ENCODE results near the gene XPC.

Gene XPC

DNA sequence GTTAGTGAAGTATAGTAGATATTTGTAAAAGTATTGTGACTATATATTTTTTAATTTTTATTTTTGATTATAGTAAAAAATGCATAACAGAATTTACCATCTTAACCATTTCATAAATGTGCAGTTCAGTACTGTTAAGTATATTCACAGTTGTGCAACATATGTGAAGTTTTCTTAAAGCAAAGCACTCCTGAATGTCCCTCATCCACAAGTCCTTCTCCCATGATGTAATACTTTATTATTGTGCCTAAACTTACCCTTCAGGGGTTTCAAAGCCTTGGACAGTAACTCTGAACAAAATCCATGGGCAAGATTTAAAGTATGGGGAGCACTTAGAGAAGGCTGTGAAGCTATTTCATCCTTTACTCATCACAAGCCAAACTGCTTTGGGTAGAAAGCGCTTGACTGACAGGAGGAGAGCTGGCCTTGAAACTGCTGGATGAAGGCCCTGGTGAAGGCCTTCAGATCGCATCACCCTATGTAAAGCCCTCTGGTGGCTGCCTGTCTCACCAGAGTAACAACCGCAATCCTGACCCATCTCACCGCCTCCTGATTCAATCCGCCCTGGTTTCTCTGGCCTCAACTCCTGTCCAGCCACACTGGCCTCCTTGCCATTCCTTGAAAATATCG lies 28.3 kb upstream of the XPC start:
- no peak for DNase-seq

DNA sequence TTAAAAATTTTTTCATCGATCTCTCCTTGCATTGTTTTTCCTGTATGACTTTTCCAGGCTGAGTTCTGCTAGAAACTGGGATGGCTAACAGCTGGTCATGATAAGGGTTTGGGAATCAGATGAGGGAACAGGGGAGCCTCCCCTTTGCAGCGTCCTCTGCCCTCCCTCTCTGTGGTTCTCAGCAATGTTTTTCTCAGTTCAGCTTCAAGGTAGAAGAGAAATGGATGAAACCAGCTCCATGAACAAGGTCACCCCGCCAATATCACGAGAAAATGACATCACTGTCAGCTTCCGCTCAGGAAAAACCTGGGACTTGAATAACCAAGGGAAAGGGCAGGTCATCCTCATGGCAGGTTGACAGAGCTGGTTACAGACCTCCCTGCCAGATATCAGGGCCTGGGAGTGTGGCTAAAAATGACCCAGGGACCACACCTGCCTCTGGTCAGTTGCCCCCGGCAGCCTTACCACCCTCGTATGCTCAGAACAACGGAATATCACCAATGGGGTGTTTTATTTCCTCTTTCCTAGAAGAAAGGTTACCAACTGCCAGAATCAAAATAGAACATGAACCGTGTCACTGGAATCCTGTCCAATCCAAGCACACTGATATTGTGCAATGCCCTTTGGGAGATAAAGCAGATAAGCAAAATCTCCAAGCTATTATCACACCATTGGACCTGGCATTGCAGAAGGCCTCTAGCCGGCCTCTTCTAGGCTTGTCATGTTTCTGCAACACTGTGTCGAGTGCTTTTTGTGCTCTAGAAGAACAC lies 26.3 kb upstream of the XPC start:
- DNase-seq, result no peak

DNA sequence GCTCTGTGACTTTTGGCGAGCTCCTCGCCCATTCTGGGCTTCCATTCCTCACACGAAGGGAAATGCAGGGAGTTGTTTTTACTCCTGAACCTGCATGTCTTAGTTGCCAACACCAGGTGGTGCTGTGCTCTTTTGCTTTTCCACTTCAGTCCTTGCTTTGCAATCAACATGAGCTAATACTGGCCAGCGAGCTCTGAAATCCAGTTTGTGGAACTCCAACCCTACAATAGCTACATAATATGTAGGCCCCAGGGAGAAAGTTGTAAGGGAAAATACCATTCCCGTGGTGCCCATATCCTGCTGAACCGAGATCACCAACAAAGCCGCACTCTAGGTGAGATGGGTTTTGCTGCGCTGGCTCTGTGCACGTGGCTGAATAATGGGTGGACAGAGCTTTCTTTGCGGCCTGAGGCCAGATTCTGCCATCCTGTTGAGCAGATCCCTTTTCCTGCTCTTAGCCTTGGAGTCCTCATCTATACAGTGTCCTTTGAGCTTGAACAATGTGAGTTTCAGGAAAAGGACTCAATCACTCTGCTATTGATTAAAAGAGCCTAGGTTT lies 25.2 kb upstream of the XPC start:
- peak; percentile 54 for DNase-seq

- no peak for DNase-seq
Measured at GRCh38 chr3:14202874-14203520, 24.6 kb upstream of the XPC start.

- no peak for DNase-seq
Measured at GRCh38 chr3:14201940-14202684, 23.7 kb upstream of the XPC start.

DNA sequence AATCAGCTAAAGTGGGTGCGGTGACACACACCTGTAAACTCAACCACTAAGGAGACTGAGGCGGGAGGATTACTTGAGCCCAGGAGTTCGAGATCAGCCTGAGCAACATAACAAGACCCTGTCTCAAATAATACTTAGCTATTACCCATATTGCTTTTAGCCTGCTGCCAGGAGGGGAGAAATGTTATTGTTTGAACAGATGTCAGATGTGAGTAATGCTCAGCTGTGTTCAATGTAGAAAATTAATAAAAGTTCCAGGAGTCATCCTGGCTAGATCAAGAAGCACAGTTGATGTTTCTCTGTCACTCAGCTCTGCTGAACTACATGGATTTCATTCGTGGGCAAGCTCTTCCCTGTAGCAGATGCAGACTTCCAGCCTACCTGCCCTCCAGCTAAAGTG lies 22.4 kb upstream of the XPC start:
- DNase-seq, result no peak

DNA sequence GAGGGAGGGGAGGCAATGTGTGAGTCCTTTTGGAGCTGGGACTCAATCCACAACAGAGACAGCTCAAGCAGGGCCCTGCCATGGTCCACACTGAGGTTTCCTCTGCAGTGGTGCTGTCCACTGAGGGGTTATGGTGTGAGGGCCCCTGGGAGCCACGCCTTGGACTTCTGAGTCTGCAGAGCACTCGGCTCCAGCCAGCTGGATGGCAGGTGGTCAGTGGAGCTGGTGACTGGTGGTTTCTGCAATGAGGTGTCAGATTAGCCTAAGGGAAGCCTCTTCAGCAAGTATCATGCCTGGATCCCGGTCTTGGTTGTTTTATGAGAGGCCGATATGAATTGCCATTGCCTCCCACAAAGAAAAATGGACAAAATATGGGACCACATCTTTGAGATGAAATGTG lies 21.9 kb upstream of the XPC start:
- no peak for DNase-seq

DNA sequence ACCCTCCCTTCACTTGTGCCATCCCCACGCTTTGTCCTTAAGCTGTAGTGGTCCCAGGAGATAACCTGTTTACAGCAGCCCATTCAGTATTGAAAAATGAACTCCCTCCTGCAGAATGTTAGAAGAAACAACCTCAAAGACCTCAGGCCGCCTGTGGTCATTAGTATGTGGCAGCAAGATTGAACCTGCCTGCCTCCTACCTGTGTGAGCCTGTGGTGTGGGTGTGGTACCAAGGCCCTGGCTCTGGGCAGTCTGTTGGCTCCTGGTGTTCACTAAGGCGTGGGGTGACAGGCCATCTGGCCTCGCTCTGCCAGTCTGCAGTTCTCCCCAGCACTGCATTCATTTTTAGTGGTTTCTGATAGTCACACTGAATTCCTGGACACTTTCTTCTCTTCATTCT lies 21.2 kb upstream of the XPC start:
- DNase-seq, result no peak

GRCh38 chr3:14194865-14195264 lies 16.5 kb upstream of the XPC start:
- no peak for DNase-seq

GRCh38 chr3:14188041-14188754 lies 9.8 kb upstream of the XPC start:
- DNase-seq, result no peak

- no peak for DNase-seq
Measured at GRCh38 chr3:14186854-14187458, 8.6 kb upstream of the XPC start.

DNA sequence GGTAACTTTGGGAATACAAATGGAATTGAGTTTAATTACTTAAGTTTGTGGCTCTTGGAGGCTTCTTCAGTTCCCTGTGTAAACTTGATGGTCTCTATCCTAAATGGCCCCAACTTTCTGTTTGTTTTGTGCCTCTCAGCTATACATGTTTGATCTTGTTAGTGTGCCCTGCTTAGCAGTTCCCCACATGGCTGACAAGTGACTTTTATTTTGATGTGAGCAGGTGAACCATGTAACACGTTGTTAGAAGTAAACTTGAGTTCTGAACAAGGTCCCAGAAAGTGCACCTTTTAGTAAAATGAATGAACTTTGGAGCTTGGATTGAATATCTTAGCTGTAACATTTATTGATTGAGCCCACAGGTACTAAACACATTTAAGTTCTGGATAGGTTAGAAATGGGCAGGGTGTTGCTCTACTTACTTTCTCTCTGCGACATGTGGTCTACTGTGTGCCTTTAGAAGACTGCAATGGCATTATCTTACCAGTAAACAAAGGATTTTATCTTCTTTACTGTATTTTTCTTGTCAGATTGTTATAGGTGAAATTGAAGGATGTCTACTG lies 4.7 kb upstream of the XPC start:
- no peak for DNase-seq

DNA sequence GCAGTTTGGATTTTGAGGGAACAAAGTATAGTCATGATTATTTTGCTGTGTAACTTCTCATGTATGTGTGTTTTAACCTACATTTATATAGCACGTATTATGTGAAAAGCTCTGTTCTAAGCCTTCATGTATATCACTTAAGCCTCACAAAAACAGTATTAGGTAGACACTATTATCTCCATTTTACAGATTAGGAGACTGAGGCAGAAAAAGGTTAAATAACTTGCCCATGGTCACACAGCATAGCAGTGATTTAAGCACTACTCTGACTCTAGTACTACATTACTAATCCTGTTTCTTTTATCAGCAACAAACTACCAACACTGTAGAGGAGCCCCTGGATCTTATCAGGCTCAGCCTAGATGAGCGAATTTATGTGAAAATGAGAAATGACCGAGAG lies 2.9 kb upstream of the XPC start:
- DNase-seq, result no peak

GRCh38 chr3:14179795-14180194 lies 1.4 kb upstream of the XPC start:
- no peak for DNase-seq

- no peak for DNase-seq
Measured at GRCh38 chr3:14179114-14179465, 689 bp upstream of the XPC start.

- DNase-seq, result no peak
Measured at GRCh38 chr3:14177580-14178246, 688 bp downstream of the XPC start.

- no peak for DNase-seq
Measured at GRCh38 chr3:14175383-14176037, 2.9 kb downstream of the XPC start.

DNA sequence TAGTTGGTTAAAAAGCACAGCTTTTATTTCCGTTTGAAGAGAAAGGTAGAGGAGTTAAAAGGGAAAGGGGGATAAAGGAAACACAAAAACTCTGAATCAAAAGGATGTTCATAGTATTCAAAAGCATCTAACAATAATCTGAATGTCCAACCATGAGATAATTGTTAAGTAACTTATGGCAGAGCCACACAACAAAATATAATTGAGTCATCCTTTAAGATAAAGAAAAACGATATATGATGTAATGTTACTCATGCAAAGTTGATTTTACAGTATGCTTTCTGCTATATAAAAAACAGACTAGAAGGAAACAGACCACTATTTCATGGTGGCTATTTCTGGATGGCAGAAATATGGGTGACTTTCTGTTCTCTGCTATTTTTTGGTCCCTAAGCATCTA lies 3.9 kb downstream of the XPC start:
- no peak for DNase-seq

- DNase-seq, result no peak
Measured at GRCh38 chr3:14172496-14172895, 5.9 kb downstream of the XPC start.

- DNase-seq, result no peak
Measured at GRCh38 chr3:14170531-14171159, 7.8 kb downstream of the XPC start.
